ENCODE data around the gene NDST1.

The NDST1 gene

GRCh38 chr5:150588596-150588890 is 80.6 kb downstream of the NDST1 start:
- CTCF ChIA-PET, result interaction anchor here (0.8 kb wide), 1 partner anchor 115 kb away, joined by 3 read pairs; no protein-coding TSS in a partner anchor
- POLR2A ChIA-PET, result no interaction called here
- WGBS (ENCODE audit: insufficient coverage), result no CpG with 5 or more reads among the region's 1 CpG

GRCh38 chr5:150589862-150590601 is 82.1 kb downstream of the NDST1 start:
- WGBS (ENCODE audit: insufficient coverage), result 92% methylated on average over 12 of the region's 12 CpGs
- no peak overlapping the region for H3K27ac ChIP-seq (ENCODE audit: insufficient read depth in 1 of 2, low read depth in 1 of 2, low read length in 2 of 2, poor library complexity in 1 of 2, severe bottlenecking in 2 of 2)
- no peaks in the 10 kb centered on the region for H3K36me3 ChIP-seq (ENCODE audit: control insufficient read depth in 4 of 4, insufficient read depth in 4 of 4, low read length in 3 of 4)
- no peaks in the 10 kb centered on the region for H3K9me3 ChIP-seq (ENCODE audit: control extremely low read depth in 1 of 5, control insufficient read depth in 4 of 5, insufficient read depth in 2 of 5, low read depth in 1 of 5, low read length in 4 of 5)
- ChIA-PET POLR2A (no interaction called here), CTCF (interaction anchor here (1.0 to 1.2 kb wide), 3 partner anchors 18 to 63 kb away, joined by 3 to 4 read pairs (median 4); no protein-coding TSS in a partner anchor)
- no peak overlapping the region for H3K4me3 ChIP-seq (ENCODE audit: control insufficient read depth in 1 of 7, extremely low read depth in 1 of 7, insufficient read depth in 4 of 7, low read depth in 2 of 7, low read length in 6 of 7)
- H3K4me1 ChIP-seq (ENCODE audit: control extremely low read depth in 1 of 4, control insufficient read depth in 4 of 4, insufficient read depth in 4 of 4, low read length in 3 of 4), result peaks cover 0 to 7% (median under 1%) of the 10 kb centered on the region in 4 experiments
- DNase-seq, result no peak
- no peaks in the 10 kb centered on the region for H3K27me3 ChIP-seq (replicated peaks in 2 of 5; ENCODE audit: control insufficient read depth in 4 of 5, insufficient read depth in 5 of 5, low read length in 4 of 5)

More at GRCh38 chr5:150588596-150588890, 80.6 kb downstream of the NDST1 start:
- Histone ChIP-seq H3K9me3 (ENCODE audit: control extremely low read depth in 1 of 5, control insufficient read depth in 4 of 5, insufficient read depth in 2 of 5, low read depth in 1 of 5, low read length in 4 of 5) (no peaks in the 10 kb centered on the region), H3K27ac (ENCODE audit: insufficient read depth in 1 of 2, low read depth in 1 of 2, low read length in 2 of 2, poor library complexity in 1 of 2, severe bottlenecking in 2 of 2) (no peak overlapping the region), H3K4me3 (ENCODE audit: control insufficient read depth in 1 of 7, extremely low read depth in 1 of 7, insufficient read depth in 4 of 7, low read depth in 2 of 7, low read length in 6 of 7) (no peak overlapping the region), H3K4me1 (ENCODE audit: control extremely low read depth in 1 of 4, control insufficient read depth in 4 of 4, insufficient read depth in 4 of 4, low read length in 3 of 4) (no peaks in the 10 kb centered on the region), H3K27me3 (replicated peaks in 2 of 5; ENCODE audit: control insufficient read depth in 4 of 5, insufficient read depth in 5 of 5, low read length in 4 of 5) (no peaks in the 10 kb centered on the region), H3K36me3 (ENCODE audit: control insufficient read depth in 4 of 4, insufficient read depth in 4 of 4, low read length in 3 of 4) (no peaks in the 10 kb centered on the region)
- DNase-seq, result no peak

GRCh38 chr5:150590979-150591695 is 83.2 kb downstream of the NDST1 start:
- WGBS (ENCODE audit: insufficient coverage), result 95% methylated on average over 11 of the region's 12 CpGs

GRCh38 chr5:150593593-150593992 is 85.7 kb downstream of the NDST1 start:
- WGBS (ENCODE audit: insufficient coverage), result no CpG with 5 or more reads among the region's 4 CpGs
- Histone ChIP-seq H3K9me3 (ENCODE audit: control extremely low read depth in 1 of 5, control insufficient read depth in 4 of 5, insufficient read depth in 2 of 5, low read depth in 1 of 5, low read length in 4 of 5) (no peaks in the 10 kb centered on the region), H3K4me3 (ENCODE audit: control insufficient read depth in 1 of 7, extremely low read depth in 1 of 7, insufficient read depth in 4 of 7, low read depth in 2 of 7, low read length in 6 of 7) (no peak overlapping the region), H3K27ac (ENCODE audit: insufficient read depth in 1 of 2, low read depth in 1 of 2, low read length in 2 of 2, poor library complexity in 1 of 2, severe bottlenecking in 2 of 2) (no peak overlapping the region), H3K4me1 (ENCODE audit: control extremely low read depth in 1 of 4, control insufficient read depth in 4 of 4, insufficient read depth in 4 of 4, low read length in 3 of 4) (peaks cover 0 to 23% (median 7%) of the 10 kb centered on the region in 4 experiments), H3K36me3 (ENCODE audit: control insufficient read depth in 4 of 4, insufficient read depth in 4 of 4, low read length in 3 of 4) (no peaks in the 10 kb centered on the region), H3K27me3 (replicated peaks in 2 of 5; ENCODE audit: control insufficient read depth in 4 of 5, insufficient read depth in 5 of 5, low read length in 4 of 5) (no peaks in the 10 kb centered on the region)
- no peak for DNase-seq
- POLR2A ChIA-PET, result interaction anchor here (0.6 kb wide), 1 partner anchor 10 kb away, joined by 3 read pairs; no protein-coding TSS in a partner anchor
- CTCF ChIA-PET, result interaction anchor here (1.1 to 1.9 kb wide), 4 partner anchors 10 to 21 kb away, joined by 3 to 7 read pairs (median 3); no protein-coding TSS in a partner anchor

More at GRCh38 chr5:150590979-150591695, 83.2 kb downstream of the NDST1 start:
- no peak overlapping the region for H3K4me3 ChIP-seq (ENCODE audit: control insufficient read depth in 1 of 7, extremely low read depth in 1 of 7, insufficient read depth in 4 of 7, low read depth in 2 of 7, low read length in 6 of 7)
- CTCF ChIA-PET, result interaction anchor here (1.2 kb wide), 1 partner anchor 28 kb away, joined by 3 read pairs; no protein-coding TSS in a partner anchor
- H3K9me3 ChIP-seq (ENCODE audit: control extremely low read depth in 1 of 5, control insufficient read depth in 4 of 5, insufficient read depth in 2 of 5, low read depth in 1 of 5, low read length in 4 of 5), result no peaks in the 10 kb centered on the region
- H3K4me1 ChIP-seq (ENCODE audit: control extremely low read depth in 1 of 4, control insufficient read depth in 4 of 4, insufficient read depth in 4 of 4, low read length in 3 of 4), result peaks cover 0 to 16% (median 3%) of the 10 kb centered on the region in 4 experiments
- DNase-seq, result no peak
- H3K36me3 ChIP-seq (ENCODE audit: control insufficient read depth in 4 of 4, insufficient read depth in 4 of 4, low read length in 3 of 4), result no peaks in the 10 kb centered on the region
- no peaks in the 10 kb centered on the region for H3K27me3 ChIP-seq (replicated peaks in 2 of 5; ENCODE audit: control insufficient read depth in 4 of 5, insufficient read depth in 5 of 5, low read length in 4 of 5)
- no peak overlapping the region for H3K27ac ChIP-seq (ENCODE audit: insufficient read depth in 1 of 2, low read depth in 1 of 2, low read length in 2 of 2, poor library complexity in 1 of 2, severe bottlenecking in 2 of 2)
- POLR2A ChIA-PET, result no interaction called here

- H3K4me1 ChIP-seq (ENCODE audit: control extremely low read depth in 1 of 4, control insufficient read depth in 4 of 4, insufficient read depth in 4 of 4, low read length in 3 of 4), result peaks cover 0 to 23% (median 7%) of the 10 kb centered on the region in 4 experiments
- no peaks in the 10 kb centered on the region for H3K27me3 ChIP-seq (replicated peaks in 2 of 5; ENCODE audit: control insufficient read depth in 4 of 5, insufficient read depth in 5 of 5, low read length in 4 of 5)
- H3K9me3 ChIP-seq (ENCODE audit: control extremely low read depth in 1 of 5, control insufficient read depth in 4 of 5, insufficient read depth in 2 of 5, low read depth in 1 of 5, low read length in 4 of 5), result no peaks in the 10 kb centered on the region
- no peaks in the 10 kb centered on the region for H3K36me3 ChIP-seq (ENCODE audit: control insufficient read depth in 4 of 4, insufficient read depth in 4 of 4, low read length in 3 of 4)
- no peak for DNase-seq
- ChIA-PET CTCF (interaction anchor here (1.2 to 1.4 kb wide), 3 partner anchors 20 to 26 kb away, joined by 3 to 4 read pairs (median 3); no protein-coding TSS in a partner anchor), POLR2A (interaction anchor here (0.6 kb wide), 1 partner anchor 9 kb away, joined by 3 read pairs; no protein-coding TSS in a partner anchor)
- WGBS (ENCODE audit: insufficient coverage), result 98% methylated on average over 6 of the region's 7 CpGs
- H3K4me3 ChIP-seq (ENCODE audit: control insufficient read depth in 1 of 7, extremely low read depth in 1 of 7, insufficient read depth in 4 of 7, low read depth in 2 of 7, low read length in 6 of 7), result no peak overlapping the region
- H3K27ac ChIP-seq (ENCODE audit: insufficient read depth in 1 of 2, low read depth in 1 of 2, low read length in 2 of 2, poor library complexity in 1 of 2, severe bottlenecking in 2 of 2), result no peak overlapping the region
Measured at GRCh38 chr5:150593996-150594395, 86.1 kb downstream of the NDST1 start.

- POLR2A ChIA-PET, result no interaction called here
- no peak overlapping the region for H3K4me3 ChIP-seq (ENCODE audit: control insufficient read depth in 1 of 7, extremely low read depth in 1 of 7, insufficient read depth in 4 of 7, low read depth in 2 of 7, low read length in 6 of 7)
- DNase-seq, result peak; percentile 6 to 38 (median 25)
Measured at GRCh38 chr5:150595466-150596031, 87.6 kb downstream of the NDST1 start.

More at GRCh38 chr5:150595466-150596031, 87.6 kb downstream of the NDST1 start:
- WGBS (ENCODE audit: insufficient coverage), result 64% methylated on average over 6 of the region's 12 CpGs
- no peaks in the 10 kb centered on the region for H3K9me3 ChIP-seq (ENCODE audit: control extremely low read depth in 1 of 5, control insufficient read depth in 4 of 5, insufficient read depth in 2 of 5, low read depth in 1 of 5, low read length in 4 of 5)
- no peaks in the 10 kb centered on the region for H3K36me3 ChIP-seq (ENCODE audit: control insufficient read depth in 4 of 4, insufficient read depth in 4 of 4, low read length in 3 of 4)
- CTCF ChIA-PET, result no interaction called here
- no peak overlapping the region for H3K27ac ChIP-seq (ENCODE audit: insufficient read depth in 1 of 2, low read depth in 1 of 2, low read length in 2 of 2, poor library complexity in 1 of 2, severe bottlenecking in 2 of 2)
- H3K27me3 ChIP-seq (replicated peaks in 2 of 5; ENCODE audit: control insufficient read depth in 4 of 5, insufficient read depth in 5 of 5, low read length in 4 of 5), result no peaks in the 10 kb centered on the region
- H3K4me1 ChIP-seq (ENCODE audit: control extremely low read depth in 1 of 4, control insufficient read depth in 4 of 4, insufficient read depth in 4 of 4, low read length in 3 of 4), result peaks cover 0 to 23% (median 8%) of the 10 kb centered on the region in 4 experiments

Measured in common myeloid progenitor, CD34-positive (primary cell).